ENCODE data around the gene C2CD4D. TPM values are rescaled to one million over a fixed set of nuclear protein-coding genes. Genes with fewer than 3 reads are reported as not detected.

C2CD4D gene
- total and polyA plus RNA-seq, 2 of the 13 experiments (the other 11 are each of a cell fraction or from before 2014, with no cell fraction given), result not detected

DNA sequence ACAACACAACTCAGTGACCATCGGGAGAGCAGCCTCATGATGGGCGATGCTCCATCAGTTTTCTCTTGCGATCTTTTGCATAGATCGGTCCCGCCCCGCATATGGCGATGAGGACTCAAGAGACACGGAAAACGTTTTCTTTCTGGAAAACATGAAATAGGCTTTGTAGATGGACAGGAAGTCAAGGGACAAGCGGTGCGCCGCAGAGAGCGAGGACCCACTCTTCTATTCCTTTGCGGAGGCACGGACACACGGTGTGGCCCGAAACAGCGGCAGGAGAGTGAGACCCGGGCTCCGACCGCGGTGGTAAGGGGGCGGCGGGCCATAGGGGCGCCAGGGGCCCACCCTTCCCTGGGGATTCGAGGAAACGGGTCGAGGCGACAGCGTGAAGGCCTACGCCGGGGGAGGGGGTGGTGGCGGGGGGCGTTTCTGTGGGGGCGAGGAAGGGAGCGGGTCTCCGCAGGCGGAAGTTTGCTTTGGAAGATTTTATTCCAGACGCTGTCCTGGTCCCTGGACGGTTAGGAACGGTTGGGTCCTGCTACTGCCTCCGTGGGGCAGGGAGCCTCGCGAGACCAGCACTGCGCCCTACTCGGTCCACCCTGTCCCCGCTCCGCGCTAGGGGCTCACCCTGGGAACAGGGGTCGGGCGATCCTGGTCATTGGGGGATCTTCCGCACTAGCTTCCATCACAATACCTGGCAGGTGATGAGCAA is 48.5 kb downstream of the C2CD4D start (continued):
- TF ChIP-seq, protein P1, sequence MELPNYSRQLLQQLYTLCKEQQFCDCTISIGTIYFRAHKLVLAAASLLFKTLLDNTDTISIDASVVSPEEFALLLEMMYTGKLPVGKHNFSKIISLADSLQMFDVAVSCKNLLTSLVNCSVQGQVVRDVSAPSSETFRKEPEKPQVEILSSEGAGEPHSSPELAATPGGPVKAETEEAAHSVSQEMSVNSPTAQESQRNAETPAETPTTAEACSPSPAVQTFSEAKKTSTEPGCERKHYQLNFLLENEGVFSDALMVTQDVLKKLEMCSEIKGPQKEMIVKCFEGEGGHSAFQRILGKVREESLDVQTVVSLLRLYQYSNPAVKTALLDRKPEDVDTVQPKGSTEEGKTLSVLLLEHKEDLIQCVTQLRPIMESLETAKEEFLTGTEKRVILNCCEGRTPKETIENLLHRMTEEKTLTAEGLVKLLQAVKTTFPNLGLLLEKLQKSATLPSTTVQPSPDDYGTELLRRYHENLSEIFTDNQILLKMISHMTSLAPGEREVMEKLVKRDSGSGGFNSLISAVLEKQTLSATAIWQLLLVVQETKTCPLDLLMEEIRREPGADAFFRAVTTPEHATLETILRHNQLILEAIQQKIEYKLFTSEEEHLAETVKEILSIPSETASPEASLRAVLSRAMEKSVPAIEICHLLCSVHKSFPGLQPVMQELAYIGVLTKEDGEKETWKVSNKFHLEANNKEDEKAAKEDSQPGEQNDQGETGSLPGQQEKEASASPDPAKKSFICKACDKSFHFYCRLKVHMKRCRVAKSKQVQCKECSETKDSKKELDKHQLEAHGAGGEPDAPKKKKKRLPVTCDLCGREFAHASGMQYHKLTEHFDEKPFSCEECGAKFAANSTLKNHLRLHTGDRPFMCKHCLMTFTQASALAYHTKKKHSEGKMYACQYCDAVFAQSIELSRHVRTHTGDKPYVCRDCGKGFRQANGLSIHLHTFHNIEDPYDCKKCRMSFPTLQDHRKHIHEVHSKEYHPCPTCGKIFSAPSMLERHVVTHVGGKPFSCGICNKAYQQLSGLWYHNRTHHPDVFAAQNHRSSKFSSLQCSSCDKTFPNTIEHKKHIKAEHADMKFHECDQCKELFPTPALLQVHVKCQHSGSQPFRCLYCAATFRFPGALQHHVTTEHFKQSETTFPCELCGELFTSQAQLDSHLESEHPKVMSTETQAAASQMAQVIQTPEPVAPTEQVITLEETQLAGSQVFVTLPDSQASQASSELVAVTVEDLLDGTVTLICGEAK (IDR thresholded peaks at IDR 0.05), result no peak
- TF ChIP-seq, protein P1 (CRISPR knock-in tag; IDR thresholded peaks at IDR 0.05), result no peak
- TF ChIP-seq, protein P2, sequence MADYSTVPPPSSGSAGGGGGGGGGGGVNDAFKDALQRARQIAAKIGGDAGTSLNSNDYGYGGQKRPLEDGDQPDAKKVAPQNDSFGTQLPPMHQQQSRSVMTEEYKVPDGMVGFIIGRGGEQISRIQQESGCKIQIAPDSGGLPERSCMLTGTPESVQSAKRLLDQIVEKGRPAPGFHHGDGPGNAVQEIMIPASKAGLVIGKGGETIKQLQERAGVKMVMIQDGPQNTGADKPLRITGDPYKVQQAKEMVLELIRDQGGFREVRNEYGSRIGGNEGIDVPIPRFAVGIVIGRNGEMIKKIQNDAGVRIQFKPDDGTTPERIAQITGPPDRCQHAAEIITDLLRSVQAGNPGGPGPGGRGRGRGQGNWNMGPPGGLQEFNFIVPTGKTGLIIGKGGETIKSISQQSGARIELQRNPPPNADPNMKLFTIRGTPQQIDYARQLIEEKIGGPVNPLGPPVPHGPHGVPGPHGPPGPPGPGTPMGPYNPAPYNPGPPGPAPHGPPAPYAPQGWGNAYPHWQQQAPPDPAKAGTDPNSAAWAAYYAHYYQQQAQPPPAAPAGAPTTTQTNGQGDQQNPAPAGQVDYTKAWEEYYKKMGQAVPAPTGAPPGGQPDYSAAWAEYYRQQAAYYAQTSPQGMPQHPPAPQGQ (CRISPR knock-in tag; IDR thresholded peaks at IDR 0.05; ENCODE audit: borderline replicate concordance), result no peak
- no peak for TF ChIP-seq TCF7L2 (IDR thresholded peaks at IDR 0.05; ENCODE audit: low read depth, low read length)
- no peak for TF ChIP-seq RFX1 (IDR thresholded peaks at IDR 0.05)
- TF ChIP-seq POLR2A (IDR thresholded peaks at IDR 0.05; ENCODE audit: insufficient read depth in 1 of 2, low read depth in 2 of 2, low read length in 2 of 2), result no peak
- TF ChIP-seq, protein P3, sequence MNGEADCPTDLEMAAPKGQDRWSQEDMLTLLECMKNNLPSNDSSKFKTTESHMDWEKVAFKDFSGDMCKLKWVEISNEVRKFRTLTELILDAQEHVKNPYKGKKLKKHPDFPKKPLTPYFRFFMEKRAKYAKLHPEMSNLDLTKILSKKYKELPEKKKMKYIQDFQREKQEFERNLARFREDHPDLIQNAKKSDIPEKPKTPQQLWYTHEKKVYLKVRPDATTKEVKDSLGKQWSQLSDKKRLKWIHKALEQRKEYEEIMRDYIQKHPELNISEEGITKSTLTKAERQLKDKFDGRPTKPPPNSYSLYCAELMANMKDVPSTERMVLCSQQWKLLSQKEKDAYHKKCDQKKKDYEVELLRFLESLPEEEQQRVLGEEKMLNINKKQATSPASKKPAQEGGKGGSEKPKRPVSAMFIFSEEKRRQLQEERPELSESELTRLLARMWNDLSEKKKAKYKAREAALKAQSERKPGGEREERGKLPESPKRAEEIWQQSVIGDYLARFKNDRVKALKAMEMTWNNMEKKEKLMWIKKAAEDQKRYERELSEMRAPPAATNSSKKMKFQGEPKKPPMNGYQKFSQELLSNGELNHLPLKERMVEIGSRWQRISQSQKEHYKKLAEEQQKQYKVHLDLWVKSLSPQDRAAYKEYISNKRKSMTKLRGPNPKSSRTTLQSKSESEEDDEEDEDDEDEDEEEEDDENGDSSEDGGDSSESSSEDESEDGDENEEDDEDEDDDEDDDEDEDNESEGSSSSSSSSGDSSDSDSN (CRISPR knock-in tag; IDR thresholded peaks at IDR 0.05), result peak; percentile 25; the same call in 1 of the 2 replicates
- TF ChIP-seq ZNF326 (CRISPR knock-in tag; IDR thresholded peaks at IDR 0.05; ENCODE audit: borderline replicate concordance), result peak; percentile 21; the same call in 1 of the 2 replicates
- no peak for TF ChIP-seq BRD4 (CRISPR knock-in tag; IDR thresholded peaks at IDR 0.05)
- TF ChIP-seq ZNF136 (CRISPR knock-in tag; IDR thresholded peaks at IDR 0.05; ENCODE audit: low read depth), result no peak
- no peak for TF ChIP-seq FOXJ3 (CRISPR knock-in tag; IDR thresholded peaks at IDR 0.05; ENCODE audit: borderline replicate concordance)
- no peak for TF ChIP-seq HDAC6 (IDR thresholded peaks at IDR 0.05; ENCODE audit: low read depth, low read length)
- TF ChIP-seq FLYWCH1 (CRISPR knock-in tag; IDR thresholded peaks at IDR 0.05), result 0 out of 2 replicates have a peak, but pooled peaks have one; percentile 63
- TF ChIP-seq SCMH1 (CRISPR knock-in tag; IDR thresholded peaks at IDR 0.05; ENCODE audit: borderline replicate concordance), result no peak
- peak; percentile 55; the same call in 1 of the 2 replicates for TF ChIP-seq KDM5A (IDR thresholded peaks at IDR 0.05; ENCODE audit: borderline replicate concordance, low read length)
- TF ChIP-seq ZNF562 (CRISPR knock-in tag; IDR thresholded peaks at IDR 0.05; ENCODE audit: borderline replicate concordance), result no peak
- no peak for TF ChIP-seq TEAD2 (CRISPR knock-in tag; IDR thresholded peaks at IDR 0.05)

Data from HepG2 (cell line).